GM19351 (cell line): ENCODE measurements around the gene EFL1.
"Not testable (repeated sequence)": the region's sequence is repeated elsewhere in the genome, so short reads cannot be mapped to it uniquely, and the experiment has no call there.

Experiments
- ATAC-seq: cut with Tn5 transposase; IDR thresholded peaks from one replicate; pipeline ENCODE4 v1.9.1; 2021; ENCODE audit warnings: mild to moderate bottlenecking, moderate library complexity; ENCODE audit not compliant: unreplicated experiment

The EFL1 gene

DNA sequence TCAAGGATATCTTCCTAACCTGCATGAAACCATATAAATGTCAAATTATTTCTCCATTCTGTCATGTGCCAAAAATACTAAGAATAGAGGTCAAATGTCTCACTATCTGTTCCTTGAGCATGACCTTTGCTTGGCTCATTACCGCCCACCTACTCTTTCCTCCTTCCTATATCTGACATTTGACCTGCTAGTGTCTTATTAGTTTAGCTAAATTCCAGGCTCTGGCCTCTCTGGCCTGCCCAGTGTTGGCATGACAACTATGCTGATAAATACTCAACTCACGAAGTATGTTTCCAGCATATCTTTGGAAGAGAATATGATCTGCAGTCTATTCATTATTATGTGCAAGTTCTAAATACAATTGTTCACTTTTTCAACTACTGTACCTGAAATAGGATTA lies 58.0 kb downstream of the EFL1 start:
- ATAC-seq: not testable (repeated sequence)

DNA sequence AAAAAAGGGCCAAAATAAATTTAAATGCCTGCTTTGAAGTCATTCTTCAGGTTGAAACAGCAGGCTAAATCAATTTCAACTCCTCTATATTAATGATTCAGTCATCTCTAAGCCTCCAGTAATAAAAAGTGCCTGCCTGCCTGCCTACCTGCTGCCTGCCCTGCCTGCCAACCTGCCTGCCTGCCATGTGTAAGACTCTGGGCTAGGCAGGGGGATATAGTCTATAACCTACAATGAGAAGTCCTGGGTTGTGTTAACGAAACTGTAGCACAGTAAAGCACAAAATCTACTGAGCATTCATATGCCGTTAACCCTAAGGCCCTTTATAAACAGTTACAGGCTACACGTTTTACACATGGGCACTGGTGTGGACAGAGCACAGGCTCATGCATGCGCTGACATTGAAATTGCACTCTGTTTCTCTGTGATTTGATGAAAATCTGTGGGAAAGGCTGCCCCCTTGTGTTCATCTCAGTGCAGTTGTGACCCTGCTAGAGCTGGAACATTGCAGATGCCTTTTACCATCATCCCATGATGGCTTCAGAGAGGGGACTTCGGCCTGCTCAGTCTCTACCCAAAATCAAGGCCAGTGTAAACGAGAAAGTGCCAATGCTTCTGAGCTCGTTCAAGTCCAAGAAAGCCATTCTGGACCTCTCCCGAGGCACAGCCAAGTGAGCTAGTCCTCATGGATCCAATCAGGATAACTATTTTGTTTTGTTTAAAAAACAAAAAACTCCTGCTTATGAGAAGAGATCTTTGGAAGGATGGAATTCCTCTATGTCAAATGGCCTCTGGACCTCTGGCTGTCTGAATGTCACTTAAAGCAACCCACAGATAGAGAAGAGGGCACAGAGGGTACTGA lies 64.6 kb downstream of the EFL1 start:
- peak; percentile 95 for ATAC-seq

- no peak for ATAC-seq
These were observed 66.2 kb downstream of the EFL1 start for GRCh38 chr15:82196353-82196752.

- not testable (repeated sequence) for ATAC-seq
These were observed 66.7 kb downstream of the EFL1 start for GRCh38 chr15:82195818-82196217.

GRCh38 chr15:82194488-82194887 lies 68.0 kb downstream of the EFL1 start:
- not testable (repeated sequence) for ATAC-seq

DNA sequence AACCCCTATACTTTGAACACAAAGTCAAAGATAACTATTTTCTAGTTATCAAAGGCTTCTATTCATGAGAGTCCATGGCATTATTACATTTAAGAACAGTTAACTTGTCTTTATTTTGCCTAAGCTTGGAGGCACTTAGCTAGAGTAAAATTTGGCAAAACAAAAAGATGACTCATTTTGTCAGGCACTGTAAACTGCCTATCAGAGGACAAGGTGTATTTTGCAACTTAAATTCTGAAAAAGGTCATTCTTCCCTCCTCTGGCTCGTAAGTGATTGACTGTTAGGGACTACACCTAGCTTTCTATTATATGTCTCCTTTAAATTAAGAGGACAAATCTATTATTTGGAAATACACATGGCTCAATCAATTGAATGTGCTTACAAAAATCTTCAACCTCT lies 69.1 kb downstream of the EFL1 start:
- ATAC-seq: not testable (repeated sequence)

DNA sequence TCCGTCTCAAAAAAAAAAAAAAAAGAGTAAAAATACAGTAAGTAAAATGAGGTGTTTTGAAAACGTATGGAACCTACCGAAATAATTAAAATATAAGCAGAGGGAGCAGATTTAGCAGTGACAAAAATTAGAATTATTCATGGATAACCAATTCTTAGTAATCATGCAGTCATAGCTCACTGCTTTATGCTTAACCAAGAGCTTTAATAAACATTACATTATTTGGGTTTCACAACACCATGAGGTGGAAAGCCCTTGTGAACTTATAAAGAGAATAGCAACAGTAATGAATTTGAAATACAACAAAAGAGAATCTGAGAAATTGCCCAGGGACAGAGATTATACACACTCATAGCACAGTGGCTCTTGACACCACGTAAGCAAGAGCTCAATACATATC lies 70.1 kb downstream of the EFL1 start:
- not testable (repeated sequence) for ATAC-seq

GRCh38 chr15:82186719-82187406 lies 75.7 kb downstream of the EFL1 start:
- ATAC-seq: peak; percentile 93

DNA sequence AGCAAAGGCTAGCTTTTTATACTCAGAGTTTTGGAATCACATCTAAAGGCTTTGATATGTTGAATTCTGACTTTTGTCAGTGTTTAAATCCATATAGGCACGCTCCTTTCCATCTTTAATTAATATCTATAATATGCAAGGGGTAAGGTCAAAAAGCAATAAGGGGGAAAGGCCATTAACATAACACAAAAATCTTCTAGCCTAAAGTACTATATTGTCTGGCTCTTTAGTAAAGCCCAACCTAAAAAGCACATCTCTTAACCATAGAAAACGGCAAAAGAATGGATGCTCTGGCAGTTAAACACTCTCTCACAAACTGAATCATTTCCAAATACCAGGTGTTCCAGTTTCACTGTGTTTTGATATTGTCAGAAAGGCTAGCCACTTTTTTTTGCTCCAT lies 76.4 kb downstream of the EFL1 start:
- ATAC-seq: no peak

- no peak for ATAC-seq
These were observed 77.8 kb downstream of the EFL1 start for GRCh38 chr15:82184776-82185175.

DNA sequence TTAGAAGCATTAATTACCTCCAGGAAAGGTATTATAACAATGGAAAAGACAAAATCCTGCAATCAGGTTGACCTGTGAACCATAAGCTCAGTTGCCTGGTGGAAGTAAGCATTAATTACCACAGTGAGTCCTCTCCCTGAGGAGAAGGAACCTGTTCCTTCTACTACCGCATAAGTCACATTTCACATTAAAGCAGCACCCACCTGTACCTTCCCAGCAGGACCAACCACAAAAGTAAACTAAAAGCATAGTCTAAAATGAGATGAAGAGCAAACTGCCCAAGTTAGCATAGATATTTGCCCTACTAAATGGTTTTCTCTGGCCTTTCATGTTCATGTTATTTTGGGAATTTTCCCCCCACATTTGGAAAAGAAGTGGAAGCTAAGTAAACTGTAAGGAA lies 78.2 kb downstream of the EFL1 start:
- ATAC-seq: no peak

DNA sequence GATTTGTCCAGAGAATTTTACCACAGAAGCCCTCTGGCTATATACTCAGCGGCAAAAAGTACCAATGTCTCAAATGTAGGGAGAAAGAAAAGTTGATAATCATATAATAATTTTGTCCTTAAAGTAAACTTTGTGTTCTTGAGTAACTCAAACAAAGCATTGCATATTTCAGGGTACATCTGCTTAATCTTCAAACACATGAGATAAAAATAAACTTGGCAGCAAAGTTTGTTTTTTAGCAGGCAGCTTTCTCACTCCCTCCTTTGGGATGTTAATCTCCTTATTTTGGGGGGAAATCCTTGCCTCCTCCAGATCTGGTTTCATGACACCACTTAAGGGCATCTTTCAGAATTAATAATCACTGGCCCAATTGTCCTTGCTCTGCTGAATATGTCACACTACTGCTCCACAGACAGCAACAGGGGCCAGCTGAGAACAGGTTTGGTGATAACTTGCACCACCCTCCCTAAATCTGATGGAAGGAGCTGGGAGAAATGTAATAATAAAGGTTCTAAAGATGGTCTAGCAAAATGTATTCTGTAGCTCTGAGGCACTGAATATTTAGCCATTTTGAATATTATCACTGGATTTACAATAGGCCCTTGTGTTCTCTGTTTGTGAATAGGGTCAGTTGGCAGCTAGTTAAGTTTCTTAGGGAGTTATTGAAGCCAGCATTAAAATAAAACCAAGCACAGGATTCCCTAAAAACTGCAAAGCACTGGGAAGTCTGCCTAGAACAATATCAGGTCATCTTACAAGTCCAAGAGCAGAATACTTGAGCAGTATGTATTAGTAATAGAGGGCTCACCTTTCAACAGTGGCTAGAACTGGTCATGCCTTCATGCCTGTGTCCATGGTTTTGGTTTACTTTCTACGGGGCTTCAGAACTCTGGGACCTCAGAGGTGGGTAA lies 79.2 kb downstream of the EFL1 start:
- ATAC-seq: no peak

DNA sequence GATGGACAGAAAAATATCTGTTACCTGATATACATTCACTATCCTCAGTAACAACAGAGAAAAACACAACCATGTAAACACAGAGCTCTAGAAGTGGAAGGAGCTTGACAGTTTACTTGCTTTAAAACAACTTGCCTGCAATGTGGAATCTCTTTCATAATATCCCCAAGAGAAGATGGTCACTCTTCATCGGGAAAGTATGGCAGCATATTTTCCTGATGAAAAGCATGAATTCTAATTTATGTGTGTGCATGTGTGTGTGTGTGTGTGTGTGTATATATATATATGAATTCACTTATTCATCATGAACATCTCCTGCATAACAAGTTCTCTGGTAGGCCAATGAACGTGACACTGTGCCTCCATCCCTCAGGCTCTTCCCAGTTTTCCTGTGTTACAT lies 81.2 kb downstream of the EFL1 start:
- no peak for ATAC-seq

DNA sequence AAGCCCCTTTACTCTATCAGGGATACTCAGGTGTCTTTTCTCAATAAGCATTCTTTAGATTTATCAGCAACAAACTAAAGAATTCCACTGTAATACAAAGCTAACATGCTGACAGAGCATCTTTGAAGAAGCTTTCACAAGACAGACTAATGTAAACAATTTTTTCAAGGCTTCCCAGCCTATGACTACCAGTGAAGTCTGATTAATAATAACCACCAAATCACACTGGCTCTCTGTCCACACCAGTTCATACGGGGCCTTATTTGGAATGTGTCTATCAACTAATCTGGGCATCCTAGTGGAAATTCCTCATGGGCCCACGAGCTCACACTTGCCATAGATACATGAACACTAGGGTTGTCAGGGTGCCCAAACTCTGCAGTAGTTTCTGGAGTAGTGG lies 84.5 kb downstream of the EFL1 start:
- no peak for ATAC-seq

- no peak for ATAC-seq
These were observed 85.1 kb downstream of the EFL1 start for GRCh38 chr15:82177291-82178010.

DNA sequence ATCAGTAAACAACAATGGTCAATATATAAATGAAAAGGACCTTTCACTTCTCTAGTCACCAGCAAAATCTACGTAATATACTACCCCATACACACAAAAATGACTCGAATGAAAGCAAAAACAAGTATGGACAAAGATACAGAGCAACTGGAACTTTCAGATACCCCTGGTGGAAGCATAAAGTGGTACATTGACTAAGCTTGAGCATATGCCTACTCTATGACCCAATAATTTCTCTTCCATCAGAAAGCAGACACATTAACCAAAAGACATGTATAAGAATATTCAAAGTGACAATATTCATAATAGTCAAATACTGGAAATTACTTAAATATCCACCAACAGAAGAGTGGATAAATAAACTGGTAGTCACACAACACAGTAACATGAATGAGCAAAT lies 86.0 kb downstream of the EFL1 start:
- no peak for ATAC-seq

GRCh38 chr15:82174471-82175235 lies 87.9 kb downstream of the EFL1 start:
- no peak for ATAC-seq

- ATAC-seq: no peak
These were observed 89.4 kb downstream of the EFL1 start for GRCh38 chr15:82173108-82173507.

DNA sequence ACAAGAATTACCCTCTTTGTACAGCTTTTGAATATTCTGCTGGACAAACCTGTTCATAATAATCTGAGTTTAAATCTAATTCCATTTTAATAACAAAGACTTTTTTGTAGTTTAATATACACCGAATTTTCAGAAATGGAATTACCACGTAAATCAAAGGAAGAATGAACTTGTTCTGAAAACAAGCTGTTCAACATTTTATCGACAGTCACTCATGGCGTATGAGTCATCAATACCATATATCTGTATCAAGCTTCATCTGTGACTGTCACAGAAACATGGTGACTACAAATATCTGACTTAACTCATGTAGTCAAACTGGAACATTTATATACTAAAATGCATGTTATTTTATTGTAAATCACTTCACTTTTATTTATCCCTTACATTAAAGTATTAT lies 90.0 kb downstream of the EFL1 start:
- ATAC-seq: no peak

DNA sequence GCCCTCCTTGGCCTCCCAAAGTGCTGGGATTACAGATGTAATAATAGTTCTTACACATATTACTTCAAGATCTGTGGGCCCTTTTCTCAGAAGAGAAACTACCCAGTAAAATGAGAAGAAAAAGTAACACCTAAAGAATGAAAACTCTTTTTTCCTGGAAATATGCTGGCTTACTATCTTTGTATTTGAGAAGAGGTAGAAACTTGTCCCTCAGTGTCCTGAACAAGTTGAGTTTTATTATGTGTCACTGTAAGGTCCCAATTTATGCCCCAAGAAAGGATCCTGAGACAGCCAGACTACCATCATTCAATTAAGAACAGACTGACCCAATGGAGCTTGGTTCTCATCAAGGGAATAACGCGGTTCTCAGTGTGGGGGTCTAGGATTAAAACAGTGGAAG lies 93.8 kb downstream of the EFL1 start:
- no peak for ATAC-seq
